ENCODE data around the gene HIPK2.

DNA sequence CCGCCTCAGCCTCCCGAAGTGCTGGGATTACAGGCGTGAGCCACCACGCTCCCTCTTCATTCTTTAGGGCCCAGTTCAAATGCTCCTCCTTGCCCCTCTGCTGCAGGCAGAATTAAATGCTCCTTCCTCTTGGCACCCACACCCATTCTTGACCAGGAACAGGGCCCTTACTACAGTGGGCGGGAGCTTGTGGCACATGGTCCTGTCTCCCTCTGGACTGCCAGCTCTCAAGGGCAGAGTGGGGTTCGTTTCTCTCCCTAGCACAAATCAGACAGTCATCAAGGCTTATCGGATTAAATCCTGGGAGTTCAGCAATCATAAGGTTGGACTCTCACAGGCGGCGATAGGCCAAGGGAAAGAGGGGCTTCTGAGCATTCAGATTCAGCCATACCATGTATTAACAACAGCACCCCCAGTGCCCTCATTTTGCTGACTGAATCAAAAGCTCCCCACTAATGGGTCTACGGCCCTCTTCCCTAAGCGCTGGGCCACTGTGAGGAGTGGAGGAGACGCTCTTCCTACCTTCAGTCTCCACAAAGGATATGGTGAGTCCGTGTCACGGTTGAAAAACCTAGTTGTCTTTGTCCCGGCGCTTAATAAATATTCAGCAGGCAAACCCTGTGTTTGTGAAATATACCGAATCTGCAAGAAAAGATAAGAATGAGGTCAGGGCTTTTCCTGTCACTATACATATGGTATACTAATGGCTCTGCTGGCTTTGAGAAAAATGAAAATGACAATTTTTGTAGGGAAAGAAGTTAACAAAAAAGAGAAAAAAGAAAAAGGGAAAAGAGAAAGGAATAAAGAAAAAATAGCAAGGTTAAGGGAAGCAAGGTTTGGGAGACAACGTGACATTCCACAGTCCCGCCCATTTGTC lies 146.9 kb downstream of the HIPK2 start:
- TF ChIP-seq CTCF (IDR thresholded peaks at IDR 0.05) = no peak
- TF ChIP-seq POLR2A (IDR thresholded peaks at IDR 0.05) = no peak
